Dendritic cell treated with granulocyte-macrophage colony-stimulating factor and Interleukin-4, amounts not matched to agents 40 ng/mL and 50 ng/mL, for 4 days (primary cell): ENCODE results near the gene SLC9A2.

Experiments used
- H3K27ac Mint-ChIP-seq: one replicate; pipeline ENCODE4 v1.8.0; 2022; ENCODE audit warnings: mild to moderate bottlenecking, mixed read lengths
- H3K27me3 Mint-ChIP-seq: one replicate; pipeline ENCODE4 v1.8.0; 2022; ENCODE audit warnings: mild to moderate bottlenecking, mixed read lengths
- H3K36me3 Mint-ChIP-seq: one replicate; pipeline ENCODE4 v1.8.0; 2022; ENCODE audit warnings: low read depth, mixed read lengths
- H3K4me1 Mint-ChIP-seq: one replicate; pipeline ENCODE4 v1.8.0; 2022; ENCODE audit warnings: low read depth, mixed read lengths
- H3K4me3 Mint-ChIP-seq: one replicate; pipeline ENCODE4 v1.8.0; 2022; ENCODE audit warnings: mild to moderate bottlenecking, moderate library complexity, mixed read lengths
- H3K9me3 Mint-ChIP-seq: one replicate; pipeline ENCODE4 v1.8.0; 2022; ENCODE audit warnings: mixed read lengths
- intact Hi-C: fragments of 100-400 bp; cut with micrococcal nuclease; formaldehyde crosslinking; loops from one replicate; pipeline ENCODE4 v1.15.0; 2022

SLC9A2 gene

GRCh38 chr2:102707796-102708695 lies 88.7 kb downstream of the SLC9A2 start:
- no peaks in the 10 kb centered on the region for H3K4me1 Mint-ChIP-seq
- intact Hi-C loops: no loop called here
- H3K27me3 Mint-ChIP-seq: peaks cover 15% of the 10 kb centered on the region
- no peaks in the 10 kb centered on the region for H3K36me3 Mint-ChIP-seq
- H3K27ac Mint-ChIP-seq: no peak overlapping the region
- no peaks in the 10 kb centered on the region for H3K9me3 Mint-ChIP-seq
- no peak overlapping the region for H3K4me3 Mint-ChIP-seq

GRCh38 chr2:102708847-102709559 lies 89.7 kb downstream of the SLC9A2 start:
- Mint-ChIP-seq H3K4me3 (no peak overlapping the region), H3K9me3 (no peaks in the 10 kb centered on the region), H3K27me3 (peaks cover 12% of the 10 kb centered on the region), H3K36me3 (no peaks in the 10 kb centered on the region), H3K4me1 (no peaks in the 10 kb centered on the region), H3K27ac (no peak overlapping the region)
- intact Hi-C loops: no loop called here

DNA sequence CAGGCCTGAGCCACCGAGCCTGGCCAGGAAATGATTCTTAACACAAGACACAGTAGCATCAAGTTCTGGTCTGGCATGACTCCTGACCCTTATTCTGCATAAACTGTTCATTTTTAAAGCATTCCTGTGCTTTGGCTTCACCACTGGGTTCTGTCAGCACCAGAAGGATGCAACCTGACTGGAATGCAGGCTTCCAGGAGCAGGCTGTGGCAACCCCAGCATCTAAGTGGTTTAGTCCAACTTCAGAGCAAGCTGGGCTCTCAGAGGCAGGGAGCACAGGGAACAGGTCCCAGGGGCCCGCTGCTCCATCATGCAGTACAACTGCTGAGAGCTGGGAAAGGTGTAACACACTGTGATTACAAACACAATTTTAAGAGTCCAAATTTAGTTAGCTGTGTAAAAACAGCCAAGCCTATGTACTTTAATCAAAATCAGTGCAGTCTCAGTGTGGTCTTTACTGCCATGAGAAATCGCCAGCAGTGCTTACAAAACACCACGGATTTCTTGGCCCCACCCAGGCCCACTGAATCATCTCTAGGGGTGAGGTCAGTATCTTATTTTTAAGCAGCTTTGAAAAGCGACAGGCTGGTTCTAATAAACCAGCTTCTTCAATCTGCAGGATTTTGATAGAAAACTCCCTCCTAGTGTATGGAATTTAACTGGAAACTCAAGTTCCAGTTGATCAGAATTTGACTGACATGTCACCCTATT lies 98.1 kb downstream of the SLC9A2 start:
- Mint-ChIP-seq H3K27me3 (no peaks in the 10 kb centered on the region), H3K4me1 (no peaks in the 10 kb centered on the region), H3K4me3 (no peak overlapping the region), H3K36me3 (peaks cover 53% of the 10 kb centered on the region), H3K9me3 (no peaks in the 10 kb centered on the region), H3K27ac (no peak overlapping the region)
- intact Hi-C loops: no loop called here

- Mint-ChIP-seq H3K27ac (no peak overlapping the region), H3K9me3 (no peaks in the 10 kb centered on the region), H3K4me1 (no peaks in the 10 kb centered on the region), H3K36me3 (peaks cover 64% of the 10 kb centered on the region), H3K4me3 (no peak overlapping the region), H3K27me3 (no peaks in the 10 kb centered on the region)
- intact Hi-C loops: no loop called here
Observed at GRCh38 chr2:102718387-102719316, 99.3 kb downstream of the SLC9A2 start.

DNA sequence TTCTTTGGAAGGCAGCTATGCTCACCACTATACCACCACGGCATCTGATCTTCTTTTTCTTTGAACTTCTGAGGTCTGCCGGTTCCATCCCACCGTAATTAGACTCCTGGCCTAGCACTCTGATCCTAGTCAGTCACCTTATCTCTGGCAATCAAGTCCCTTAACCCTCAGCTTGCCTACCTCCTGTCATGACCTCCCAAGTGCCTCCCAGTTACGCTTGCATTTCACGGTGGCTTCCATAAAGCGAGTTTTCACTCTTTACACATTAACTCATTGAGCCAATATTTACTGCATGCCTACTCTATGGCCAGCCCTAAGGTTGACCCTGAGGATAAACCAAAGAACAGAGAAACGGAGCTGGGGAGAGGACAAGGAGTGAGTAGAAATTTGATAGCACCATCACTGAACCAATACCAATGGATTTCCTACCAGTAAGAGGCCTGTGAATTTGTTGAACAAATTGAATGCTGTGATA lies 104.7 kb downstream of the SLC9A2 start:
- intact Hi-C loops: no loop called here
- Mint-ChIP-seq H3K27me3 (no peaks in the 10 kb centered on the region), H3K4me3 (no peak overlapping the region), H3K9me3 (no peaks in the 10 kb centered on the region), H3K27ac (no peak overlapping the region), H3K36me3 (peaks cover 69% of the 10 kb centered on the region), H3K4me1 (no peaks in the 10 kb centered on the region)

DNA sequence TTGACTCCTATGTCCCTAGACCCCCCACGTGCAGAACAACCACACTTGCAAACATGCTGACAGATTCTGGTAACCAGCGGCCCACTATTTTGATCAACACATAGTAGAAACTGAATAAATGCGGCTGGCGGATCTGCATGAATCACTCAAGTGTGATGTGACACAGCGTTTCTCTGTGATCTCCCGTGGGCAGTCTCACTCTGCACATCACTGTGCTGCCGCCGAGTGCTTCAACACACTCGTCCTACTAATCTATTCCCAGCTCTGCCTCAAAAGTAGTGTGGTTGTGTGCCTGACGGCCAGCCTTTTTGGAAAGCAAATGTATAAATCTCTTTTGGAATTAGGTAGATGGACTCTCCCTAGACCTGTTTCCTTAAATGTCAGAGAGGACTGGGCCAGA lies 105.2 kb downstream of the SLC9A2 start:
- Mint-ChIP-seq H3K36me3 (peaks cover 66% of the 10 kb centered on the region), H3K9me3 (no peaks in the 10 kb centered on the region), H3K27me3 (no peaks in the 10 kb centered on the region), H3K4me1 (no peaks in the 10 kb centered on the region), H3K4me3 (no peak overlapping the region), H3K27ac (no peak overlapping the region)
- intact Hi-C loops: no loop called here

- no peaks in the 10 kb centered on the region for H3K4me1 Mint-ChIP-seq
- no peaks in the 10 kb centered on the region for H3K9me3 Mint-ChIP-seq
- no peaks in the 10 kb centered on the region for H3K27me3 Mint-ChIP-seq
- intact Hi-C loops: no loop called here
- no peak overlapping the region for H3K4me3 Mint-ChIP-seq
- H3K27ac Mint-ChIP-seq: no peak overlapping the region
- H3K36me3 Mint-ChIP-seq: peaks cover 57% of the 10 kb centered on the region
Observed at GRCh38 chr2:102726128-102727087, 107.1 kb downstream of the SLC9A2 start.

GRCh38 chr2:102735416-102736109 lies 116.2 kb downstream of the SLC9A2 start:
- Mint-ChIP-seq H3K27ac (peak overlapping the region; percentile 88), H3K4me1 (peaks cover 20% of the 10 kb centered on the region), H3K9me3 (no peaks in the 10 kb centered on the region), H3K27me3 (no peaks in the 10 kb centered on the region), H3K4me3 (peak overlapping the region; percentile 87), H3K36me3 (peaks cover 21% of the 10 kb centered on the region)
- intact Hi-C loops: no loop called here

DNA sequence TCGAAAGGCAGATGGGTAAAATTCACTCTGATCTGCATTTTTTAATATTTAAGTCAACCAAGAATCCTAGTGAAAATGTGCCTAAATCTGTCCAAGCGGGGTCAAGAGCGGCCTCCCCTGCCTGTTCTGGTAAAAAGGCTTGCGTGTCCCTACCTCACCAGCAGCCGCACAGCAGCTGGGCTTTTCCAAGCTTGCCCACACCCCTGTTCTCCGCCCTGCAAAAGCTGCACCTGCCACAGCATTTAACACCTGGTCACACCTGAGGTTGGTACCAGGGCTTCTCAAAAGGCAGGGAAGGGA lies 116.7 kb downstream of the SLC9A2 start:
- intact Hi-C loops: no loop called here
- Mint-ChIP-seq H3K27me3 (no peaks in the 10 kb centered on the region), H3K4me3 (peak overlapping the region; percentile 87), H3K36me3 (peaks cover 16% of the 10 kb centered on the region), H3K27ac (peak overlapping the region; percentile 88), H3K4me1 (peaks cover 20% of the 10 kb centered on the region), H3K9me3 (no peaks in the 10 kb centered on the region)

DNA sequence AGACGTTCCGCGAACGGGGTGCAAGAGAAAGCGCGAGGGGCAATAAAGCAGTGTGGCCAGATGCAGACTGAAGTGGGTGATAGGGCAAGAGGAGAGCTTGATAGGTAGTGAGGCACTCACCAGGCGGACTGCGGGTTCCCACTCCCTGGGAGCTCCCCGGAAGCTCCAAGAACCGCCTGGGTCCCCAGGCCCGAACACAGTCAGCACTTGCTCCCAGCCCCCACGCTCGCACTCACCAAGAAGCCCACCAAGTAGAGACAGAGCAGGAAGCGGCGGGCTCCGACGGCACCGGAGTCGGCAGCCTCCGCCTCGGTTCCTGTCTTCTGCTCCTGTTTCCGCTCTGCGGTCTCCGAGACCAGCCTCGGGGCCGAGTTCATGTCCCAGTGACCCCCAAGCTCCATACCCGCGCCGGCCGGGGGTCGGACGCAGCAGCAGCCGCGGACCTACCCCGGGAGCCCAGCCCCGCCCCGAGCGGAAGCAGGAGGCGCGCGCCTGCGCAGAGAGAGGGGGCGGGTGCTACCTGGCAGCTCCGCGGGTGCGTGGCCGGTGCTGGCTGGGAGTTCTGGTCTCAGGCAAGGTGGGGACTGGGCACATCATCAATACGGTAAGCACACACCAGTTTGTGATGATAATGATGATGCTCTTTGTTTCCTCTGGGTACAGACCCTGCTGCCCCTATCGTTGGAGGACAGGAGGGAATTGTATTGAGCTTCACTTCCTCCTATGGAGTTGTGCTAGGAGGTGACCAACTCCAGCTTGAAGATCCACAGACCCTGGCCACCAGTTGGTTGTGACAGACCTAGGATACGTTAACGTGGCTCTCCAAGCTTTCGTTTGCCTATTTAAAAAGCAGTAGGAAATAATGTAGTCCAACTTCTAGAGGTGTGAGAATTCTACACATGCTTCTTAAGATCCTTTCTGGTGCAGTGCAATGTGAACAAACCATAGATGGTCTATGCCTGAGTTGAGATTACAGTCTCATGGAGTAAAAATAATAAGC lies 117.4 kb downstream of the SLC9A2 start:
- Mint-ChIP-seq H3K27ac (peak overlapping the region; percentile 88), H3K27me3 (no peaks in the 10 kb centered on the region), H3K4me1 (peaks cover 20% of the 10 kb centered on the region), H3K4me3 (peak overlapping the region; percentile 87), H3K9me3 (no peaks in the 10 kb centered on the region), H3K36me3 (peaks cover 9% of the 10 kb centered on the region)
- intact Hi-C loops: no loop called here

DNA sequence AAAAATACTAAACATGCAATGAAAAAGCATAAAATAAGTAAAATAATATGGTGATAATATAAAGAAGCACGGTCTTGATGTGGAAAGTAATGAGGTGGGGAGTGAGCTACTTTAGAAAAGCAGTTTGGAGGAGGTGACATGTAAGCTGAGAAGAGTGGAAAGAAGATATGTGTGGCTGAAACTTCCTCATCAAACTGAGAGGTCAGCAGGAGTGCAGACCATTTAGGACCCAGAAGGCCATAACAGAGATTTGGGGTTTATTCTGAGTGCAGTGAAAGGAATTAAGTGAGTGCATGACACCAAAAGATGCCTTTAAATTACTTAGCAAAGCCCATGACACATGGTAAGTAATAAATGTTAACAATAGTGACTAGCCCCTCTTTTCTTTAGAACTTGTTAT lies 118.1 kb downstream of the SLC9A2 start:
- intact Hi-C loops: no loop called here
- Mint-ChIP-seq H3K4me1 (peaks cover 20% of the 10 kb centered on the region), H3K36me3 (peaks cover 7% of the 10 kb centered on the region), H3K27ac (peak overlapping the region; percentile 88), H3K27me3 (no peaks in the 10 kb centered on the region), H3K9me3 (no peaks in the 10 kb centered on the region), H3K4me3 (no peak overlapping the region)
